ENCODE measurements around the gene SQSTM1.

SQSTM1 gene

DNA sequence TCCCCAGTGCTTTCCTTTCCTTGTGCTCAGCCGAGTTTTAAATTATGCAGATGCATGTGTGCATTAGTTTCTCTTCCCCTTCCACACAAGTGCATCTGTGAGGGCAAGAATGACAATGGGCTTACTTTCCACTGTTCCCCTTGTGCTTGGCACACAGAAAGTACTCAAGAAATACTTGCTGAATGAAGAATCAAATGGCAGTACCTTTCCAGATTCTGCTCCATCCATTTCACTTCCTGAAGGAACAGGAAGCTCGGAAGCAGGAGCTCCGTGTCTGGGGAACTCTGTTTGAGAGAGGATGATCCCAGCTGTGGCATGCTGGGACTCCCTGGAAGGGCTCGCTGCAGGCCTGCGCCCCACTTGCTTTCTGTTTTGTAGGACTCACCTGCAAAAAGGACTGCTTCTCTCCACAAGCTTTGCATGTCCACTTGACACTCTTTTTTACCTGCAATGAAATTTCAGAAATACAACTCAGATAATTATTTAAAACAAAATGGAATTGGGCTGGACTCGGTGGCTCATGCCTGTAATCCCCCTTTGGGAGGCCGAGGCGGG lies 32.4 kb downstream of the SQSTM1 start:
- TF ChIP-seq, protein P1, sequence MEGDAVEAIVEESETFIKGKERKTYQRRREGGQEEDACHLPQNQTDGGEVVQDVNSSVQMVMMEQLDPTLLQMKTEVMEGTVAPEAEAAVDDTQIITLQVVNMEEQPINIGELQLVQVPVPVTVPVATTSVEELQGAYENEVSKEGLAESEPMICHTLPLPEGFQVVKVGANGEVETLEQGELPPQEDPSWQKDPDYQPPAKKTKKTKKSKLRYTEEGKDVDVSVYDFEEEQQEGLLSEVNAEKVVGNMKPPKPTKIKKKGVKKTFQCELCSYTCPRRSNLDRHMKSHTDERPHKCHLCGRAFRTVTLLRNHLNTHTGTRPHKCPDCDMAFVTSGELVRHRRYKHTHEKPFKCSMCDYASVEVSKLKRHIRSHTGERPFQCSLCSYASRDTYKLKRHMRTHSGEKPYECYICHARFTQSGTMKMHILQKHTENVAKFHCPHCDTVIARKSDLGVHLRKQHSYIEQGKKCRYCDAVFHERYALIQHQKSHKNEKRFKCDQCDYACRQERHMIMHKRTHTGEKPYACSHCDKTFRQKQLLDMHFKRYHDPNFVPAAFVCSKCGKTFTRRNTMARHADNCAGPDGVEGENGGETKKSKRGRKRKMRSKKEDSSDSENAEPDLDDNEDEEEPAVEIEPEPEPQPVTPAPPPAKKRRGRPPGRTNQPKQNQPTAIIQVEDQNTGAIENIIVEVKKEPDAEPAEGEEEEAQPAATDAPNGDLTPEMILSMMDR (IDR thresholded peaks at IDR 0.05; ENCODE audit: control extremely low read depth, extremely low read depth, low read depth, missing control alignments), result no peak
- ChIA-PET POLR2A (interaction anchor here (1.4 kb wide), 1 partner anchor 32 kb away, joined by 4 read pairs; the partner anchor contains the start of gene SQSTM1), CTCF (interaction anchor here (0.6 to 1.4 kb wide), 3 partner anchors 17 to 57 kb away, joined by 3 read pairs; no protein-coding TSS in a partner anchor)
- peak; percentile 57 for DNase-seq (ENCODE audit: extremely low spot score)

DNA sequence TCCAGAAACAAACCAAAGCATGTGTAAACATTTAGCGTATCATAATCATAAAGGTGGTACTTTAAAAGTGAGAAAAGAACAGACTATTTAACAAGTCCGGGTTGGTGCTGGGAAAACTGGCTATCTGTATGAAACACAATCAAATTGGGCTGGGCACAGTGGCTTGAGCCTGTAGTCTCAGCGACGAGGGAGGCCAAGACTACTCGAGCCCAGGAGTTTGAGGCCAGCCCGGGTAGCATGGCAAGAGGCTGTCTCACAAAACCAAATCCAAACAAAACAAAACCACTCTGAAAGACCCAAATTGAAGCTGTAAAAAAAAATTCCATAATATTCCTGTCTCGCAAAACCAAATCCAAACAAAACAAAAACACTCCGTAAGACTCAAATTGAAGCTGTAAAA lies 33.7 kb downstream of the SQSTM1 start:
- CTCF ChIA-PET, result interaction anchor here (1.2 kb wide), 1 partner anchor 62 kb away, joined by 3 read pairs; no protein-coding TSS in a partner anchor
- no peak for DNase-seq (ENCODE audit: extremely low spot score)
- TF ChIP-seq, protein P1 (IDR thresholded peaks at IDR 0.05; ENCODE audit: control extremely low read depth, extremely low read depth, low read depth, missing control alignments), result no peak
- POLR2A ChIA-PET, result interaction anchor here (0.7 kb wide), 1 partner anchor 1224 kb away, joined by 5 read pairs; no protein-coding TSS in a partner anchor

DNA sequence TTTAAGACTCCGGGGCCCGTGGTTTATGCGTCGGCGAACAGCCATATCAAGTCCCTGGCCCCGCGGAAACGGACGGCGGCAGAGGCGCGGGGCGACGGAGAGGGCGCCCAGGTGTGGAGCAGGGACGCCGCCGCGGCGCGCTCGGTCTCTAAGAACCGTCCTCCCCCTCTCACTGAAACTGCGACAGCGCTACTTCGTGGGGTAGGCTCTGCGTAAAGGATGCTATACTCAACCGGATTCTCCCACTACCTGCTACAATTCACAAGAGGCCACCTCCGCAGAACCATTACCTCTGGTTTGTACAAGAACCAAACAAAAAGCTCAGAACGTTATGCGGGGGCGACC lies 37.5 kb downstream of the SQSTM1 start:
- peak; percentile 67 for DNase-seq (ENCODE audit: extremely low spot score)
- TF ChIP-seq, protein P1 (IDR thresholded peaks at IDR 0.05; ENCODE audit: control extremely low read depth, extremely low read depth, low read depth, missing control alignments), result no peak
- POLR2A ChIA-PET, result interaction anchor here (0.6 kb wide), 1 partner anchor 1714 kb away, joined by 3 read pairs; no protein-coding TSS in a partner anchor
- CTCF ChIA-PET, result interaction anchor here (1.1 to 2.5 kb wide), 4 partner anchors 12 to 96 kb away, joined by 3 to 9 read pairs (median 6); partner anchors contain the start of gene LTC4S

DNA sequence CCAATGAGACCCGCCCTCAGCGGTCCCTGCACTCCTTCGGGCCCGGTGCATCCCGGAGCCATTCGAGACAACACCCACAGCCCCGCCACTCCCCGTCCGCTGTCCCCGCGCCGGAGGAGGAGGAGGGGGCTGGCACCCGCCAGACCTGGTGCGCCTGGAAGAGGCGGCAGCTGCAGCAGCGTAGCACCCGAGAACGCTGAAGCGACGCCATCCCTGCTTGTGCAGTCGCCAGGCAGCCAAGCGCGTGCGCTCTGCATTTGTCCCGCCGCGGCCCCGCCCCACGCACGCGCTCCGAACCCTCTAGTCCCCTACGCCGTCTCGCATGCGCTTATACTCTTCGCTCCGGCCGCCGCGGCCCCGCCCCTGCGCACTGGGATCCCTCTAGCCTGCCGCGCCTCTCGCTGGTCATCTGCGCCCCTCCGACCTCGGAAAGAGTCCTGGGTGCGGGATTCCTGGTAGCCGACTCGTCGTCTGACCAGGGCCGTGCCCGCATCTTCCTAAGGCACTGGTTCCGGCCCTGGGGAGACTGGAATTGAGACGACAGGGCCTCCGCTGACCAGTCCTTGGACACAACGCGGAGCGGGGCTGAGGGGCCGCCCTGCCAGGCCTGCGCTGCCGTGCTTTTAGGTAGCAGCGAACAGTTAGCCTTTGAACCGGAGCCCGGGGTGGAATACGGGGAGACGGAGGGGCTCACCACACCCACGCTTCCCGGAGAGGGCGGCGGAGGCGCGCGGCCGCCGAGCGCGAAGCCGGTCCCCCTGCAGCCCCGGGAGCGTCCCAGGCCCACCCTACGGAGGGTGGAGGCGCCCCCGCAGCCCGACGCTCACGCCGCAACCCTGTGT lies 38.1 kb downstream of the SQSTM1 start, which contains the start of gene MRNIP:
Gene MRNIP (minus strand): TSS at position 232 of the 842 bp plus-strand sequence. CDS start 21 bp downstream, at position 211.
- TF ChIP-seq, protein P1 (IDR thresholded peaks at IDR 0.05; ENCODE audit: control extremely low read depth, extremely low read depth, low read depth, missing control alignments), result peak; percentile 19
- POLR2A ChIA-PET, result interaction anchor here (0.5 to 0.6 kb wide), 2 partner anchors 20 to 1715 kb away, joined by 3 to 5 read pairs; no protein-coding TSS in a partner anchor
- peak; percentile 95 for DNase-seq (ENCODE audit: extremely low spot score)
- CTCF ChIA-PET, result interaction anchor here (1.1 to 2.5 kb wide), 3 partner anchors 57 to 96 kb away, joined by 3 to 9 read pairs (median 9); partner anchors contain the start of gene LTC4S

DNA sequence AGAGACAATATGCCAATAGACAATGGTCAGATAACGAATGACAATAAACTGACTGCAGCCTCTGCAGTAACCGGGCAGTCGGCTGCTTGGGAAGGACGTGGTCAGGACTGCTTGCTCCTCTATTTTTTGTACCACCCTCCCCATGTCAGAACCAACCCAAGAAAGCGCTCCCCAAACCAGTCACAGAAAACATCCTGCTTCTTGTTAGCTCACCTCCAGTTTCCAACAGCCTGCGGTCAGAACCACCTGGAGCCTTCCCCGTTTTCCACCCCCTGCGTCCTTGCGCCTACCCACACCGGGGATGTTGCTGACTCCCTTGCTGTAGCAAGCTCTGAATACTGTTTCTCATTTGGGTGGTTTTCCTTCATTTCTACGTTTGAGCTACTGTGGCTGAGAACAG lies 39.6 kb downstream of the SQSTM1 start:
- DNase-seq (ENCODE audit: extremely low spot score), result no peak
- ChIA-PET POLR2A (no interaction called here), CTCF (interaction anchor here (1.3 kb wide), 1 partner anchor 98 kb away, joined by 3 read pairs; no protein-coding TSS in a partner anchor)
- TF ChIP-seq, protein P1 (IDR thresholded peaks at IDR 0.05; ENCODE audit: control extremely low read depth, extremely low read depth, low read depth, missing control alignments), result no peak

DNA sequence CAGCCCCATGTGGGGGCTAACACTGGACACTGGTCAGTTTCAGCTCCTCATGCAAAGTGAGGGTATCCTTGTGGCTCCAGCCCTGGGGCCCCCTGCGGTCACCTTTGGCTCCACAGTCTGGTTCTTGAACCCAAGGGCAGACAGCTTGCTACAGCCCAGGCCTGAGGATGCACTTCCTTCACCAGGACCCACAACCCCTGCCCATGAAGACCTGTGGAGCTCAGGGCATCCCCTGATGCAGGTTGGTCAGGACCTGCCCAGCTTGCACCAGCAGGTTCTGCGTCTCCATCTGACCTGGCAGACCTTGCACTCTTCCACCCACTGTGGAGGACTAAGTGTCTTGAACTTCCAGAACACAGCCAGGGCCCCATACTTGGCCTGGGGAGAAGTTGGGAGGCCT lies 41.6 kb downstream of the SQSTM1 start:
- DNase-seq (ENCODE audit: extremely low spot score), result no peak
- TF ChIP-seq, protein P1 (IDR thresholded peaks at IDR 0.05; ENCODE audit: control extremely low read depth, extremely low read depth, low read depth, missing control alignments), result no peak
- ChIA-PET CTCF (interaction anchor here (0.9 to 1.2 kb wide), 3 partner anchors 9 to 99 kb away, joined by 3 read pairs; no protein-coding TSS in a partner anchor), POLR2A (no interaction called here)
